ENCODE measurements around the gene DNAJC4. TPM values are rescaled to one million over a fixed set of nuclear protein-coding genes. Genes with fewer than 3 reads are reported as not detected.
"Not testable (repeated sequence)": the region's sequence is repeated elsewhere in the genome, so short reads cannot be mapped to it uniquely, and the experiment has no call there.

DNAJC4 gene
- total and polyA plus RNA-seq, 9 donors: 25.0 to 69.1 (median 43.1) TPM

DNA sequence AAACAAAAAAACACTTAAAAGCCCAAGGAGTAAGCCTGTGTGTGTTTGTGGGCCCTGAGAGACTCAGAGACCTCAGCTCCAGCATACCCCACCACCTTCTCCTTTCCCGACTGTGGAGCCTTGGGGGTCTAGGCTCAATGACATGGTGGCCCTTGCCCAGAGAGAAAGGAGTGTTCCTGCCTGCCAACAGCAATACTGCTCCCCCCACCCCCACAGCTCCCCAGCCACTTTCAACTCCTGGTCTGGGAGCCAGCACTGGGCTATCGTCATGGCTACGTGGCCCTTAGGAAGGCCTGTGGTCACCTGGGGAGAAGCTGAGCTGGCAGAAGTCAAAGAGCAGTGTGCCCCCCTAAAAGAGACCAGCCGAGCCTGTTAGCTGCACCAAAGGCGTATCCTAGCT, 13.8 kb downstream of the DNAJC4 start:
- no peaks in the 10 kb centered on the region for H3K27me3 ChIP-seq
- intact Hi-C loops (cut with DNase I): loop anchor here in 1 of 4 donors (5.0 kb wide), 1 partner anchor 63 kb away; the partner anchor contains the start of gene ESRRA
- no peak overlapping the region for H3K27ac ChIP-seq
- no peaks in the 10 kb centered on the region for H3K36me3 ChIP-seq
- DNase-seq: no peak
- no peaks in the 10 kb centered on the region for H3K9me3 ChIP-seq
- TF ChIP-seq, protein P1, sequence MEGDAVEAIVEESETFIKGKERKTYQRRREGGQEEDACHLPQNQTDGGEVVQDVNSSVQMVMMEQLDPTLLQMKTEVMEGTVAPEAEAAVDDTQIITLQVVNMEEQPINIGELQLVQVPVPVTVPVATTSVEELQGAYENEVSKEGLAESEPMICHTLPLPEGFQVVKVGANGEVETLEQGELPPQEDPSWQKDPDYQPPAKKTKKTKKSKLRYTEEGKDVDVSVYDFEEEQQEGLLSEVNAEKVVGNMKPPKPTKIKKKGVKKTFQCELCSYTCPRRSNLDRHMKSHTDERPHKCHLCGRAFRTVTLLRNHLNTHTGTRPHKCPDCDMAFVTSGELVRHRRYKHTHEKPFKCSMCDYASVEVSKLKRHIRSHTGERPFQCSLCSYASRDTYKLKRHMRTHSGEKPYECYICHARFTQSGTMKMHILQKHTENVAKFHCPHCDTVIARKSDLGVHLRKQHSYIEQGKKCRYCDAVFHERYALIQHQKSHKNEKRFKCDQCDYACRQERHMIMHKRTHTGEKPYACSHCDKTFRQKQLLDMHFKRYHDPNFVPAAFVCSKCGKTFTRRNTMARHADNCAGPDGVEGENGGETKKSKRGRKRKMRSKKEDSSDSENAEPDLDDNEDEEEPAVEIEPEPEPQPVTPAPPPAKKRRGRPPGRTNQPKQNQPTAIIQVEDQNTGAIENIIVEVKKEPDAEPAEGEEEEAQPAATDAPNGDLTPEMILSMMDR (IDR thresholded peaks at IDR 0.05): no peak
- no peak for TF ChIP-seq POLR2A (IDR thresholded peaks at IDR 0.05)
- no peak for TF ChIP-seq EP300 (IDR thresholded peaks at IDR 0.05)
- H3K4me1 ChIP-seq (ENCODE audit: insufficient read depth): peaks cover 14% of the 10 kb centered on the region
- no peak overlapping the region for H3K4me3 ChIP-seq
- 43 to 58% (median 49%) methylated on average over 5 of the region's 5 CpGs for WGBS, 3 donors

DNA sequence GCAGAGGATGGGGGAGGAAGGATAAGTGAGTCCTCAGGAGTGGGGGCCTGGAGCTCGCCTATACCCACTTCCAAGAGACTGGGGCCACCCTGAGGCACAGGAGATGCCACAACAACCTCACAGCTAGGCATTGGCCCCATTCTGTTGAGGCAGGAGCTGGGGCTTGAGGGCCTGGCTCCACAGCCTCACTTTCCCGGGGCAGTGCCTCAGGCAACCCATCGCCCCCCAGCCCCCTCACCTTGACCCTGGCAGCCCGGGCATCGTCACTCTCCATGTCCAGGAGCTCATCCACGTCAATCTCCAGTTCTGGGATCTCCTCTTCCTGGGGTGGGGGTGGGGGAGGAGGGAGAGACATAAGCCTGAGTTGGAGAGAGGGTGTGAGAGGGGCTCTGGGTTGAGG, 14.6 kb downstream of the DNAJC4 start:
- no peak for DNase-seq
- Histone ChIP-seq H3K4me1 (ENCODE audit: insufficient read depth) (peaks cover 14% of the 10 kb centered on the region), H3K27me3 (no peaks in the 10 kb centered on the region), H3K36me3 (no peaks in the 10 kb centered on the region), H3K9me3 (no peaks in the 10 kb centered on the region), H3K4me3 (no peak overlapping the region), H3K27ac (peak overlapping the region; percentile 41 to 60)
- intact Hi-C loops (cut with DNase I): loop anchor here in 1 of 4 donors (5.0 kb wide), 1 partner anchor 62 kb away; the partner anchor contains the start of gene ESRRA
- 14 to 21% (median 18%) methylated on average over 5 to 6 of the region's 6 CpGs for WGBS, 3 donors
- no peak for TF ChIP-seq POLR2A (IDR thresholded peaks at IDR 0.05)
- TF ChIP-seq EP300 (IDR thresholded peaks at IDR 0.05): no peak
- TF ChIP-seq, protein P1 (IDR thresholded peaks at IDR 0.05): no peak

DNA sequence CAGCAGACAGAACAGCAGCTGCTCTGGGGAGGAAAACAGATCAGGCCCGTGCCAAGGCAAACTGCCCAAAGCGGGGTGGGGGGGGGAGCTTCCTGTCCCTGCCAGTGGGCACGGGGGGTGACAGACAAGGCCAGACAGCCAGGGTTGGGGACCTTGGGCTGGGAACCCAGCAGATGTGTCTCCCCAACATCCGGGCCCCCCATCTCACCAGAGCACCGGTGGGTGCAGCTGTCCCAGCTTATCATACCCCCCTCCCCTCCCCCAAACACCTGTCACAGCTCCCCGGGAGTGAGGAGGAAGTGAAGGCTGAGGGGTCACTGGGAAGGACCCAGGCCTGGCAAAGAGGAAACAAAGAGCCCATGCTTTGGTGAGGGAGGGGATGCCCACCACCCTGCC, 15.1 kb downstream of the DNAJC4 start:
- intact Hi-C loops (cut with DNase I): no loop called here
- no peaks in the 10 kb centered on the region for H3K27me3 ChIP-seq
- H3K4me1 ChIP-seq (ENCODE audit: insufficient read depth): peaks cover 12% of the 10 kb centered on the region
- no peak for TF ChIP-seq EP300 (IDR thresholded peaks at IDR 0.05)
- no peak for TF ChIP-seq POLR2A (IDR thresholded peaks at IDR 0.05)
- TF ChIP-seq, protein P1 (IDR thresholded peaks at IDR 0.05): no peak
- H3K9me3 ChIP-seq: no peaks in the 10 kb centered on the region
- WGBS, 3 donors: 4 to 7% (median 6%) methylated on average over 6 of the region's 6 CpGs
- H3K36me3 ChIP-seq: no peaks in the 10 kb centered on the region
- H3K4me3 ChIP-seq: peak overlapping the region; percentile 64
- peak; percentile 57 to 77 (median 70) for DNase-seq
- peak overlapping the region; percentile 41 to 60 for H3K27ac ChIP-seq

DNA sequence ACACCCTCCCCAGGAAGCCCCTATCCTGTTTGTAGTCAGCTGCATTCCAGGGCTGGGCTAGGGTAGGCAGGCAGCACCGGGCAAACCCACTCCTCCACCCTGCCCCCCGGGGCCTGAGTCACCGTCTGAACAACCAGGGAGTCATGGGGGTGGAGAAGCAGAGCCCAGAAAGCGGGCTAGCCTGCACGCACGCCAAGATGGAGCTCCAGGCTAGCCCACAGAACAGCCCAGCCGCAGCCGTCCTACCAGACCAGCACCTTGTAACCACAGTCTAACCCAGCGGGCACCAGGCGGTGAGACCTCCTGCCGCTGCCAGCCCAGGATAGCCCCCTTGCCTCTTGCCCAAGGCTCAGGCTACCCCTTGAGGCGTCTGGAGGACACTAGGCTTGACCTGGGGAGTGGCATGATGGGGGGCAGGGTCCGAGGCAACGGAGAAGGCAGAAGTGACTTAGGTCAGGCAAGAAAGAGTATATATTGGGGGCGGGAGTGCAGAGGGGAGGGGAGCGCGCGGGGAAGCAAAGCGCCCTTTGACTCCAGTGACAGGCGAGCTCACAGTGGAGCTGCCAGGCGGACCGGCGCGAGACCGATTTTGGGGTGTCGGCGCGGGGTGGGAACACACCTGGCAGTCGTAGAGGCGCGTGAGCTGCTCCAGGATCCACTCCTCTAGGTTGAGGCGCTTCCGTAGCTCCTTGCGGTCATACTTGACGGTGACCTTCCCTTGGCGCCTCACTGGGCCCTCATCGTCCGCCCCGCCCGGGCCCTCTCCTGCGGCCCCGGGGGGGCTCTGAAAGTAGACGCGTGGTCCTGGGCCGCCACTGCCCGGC, 15.7 kb downstream of the DNAJC4 start:
- Histone ChIP-seq H3K4me3 (peak overlapping the region; percentile 64), H3K27ac (peak overlapping the region; percentile 41 to 60), H3K36me3 (no peaks in the 10 kb centered on the region), H3K9me3 (no peaks in the 10 kb centered on the region), H3K4me1 (ENCODE audit: insufficient read depth) (peaks cover 16% of the 10 kb centered on the region), H3K27me3 (no peaks in the 10 kb centered on the region)
- DNase-seq: peak; percentile 73 to 78 (median 73)
- WGBS, 3 donors: 1 to 2% (median 1%) methylated on average over 37 to 46 of the region's 46 CpGs
- intact Hi-C loops (cut with DNase I): no loop called here
- TF ChIP-seq, protein P1 (IDR thresholded peaks at IDR 0.05): no peak
- TF ChIP-seq EP300 (IDR thresholded peaks at IDR 0.05): no peak

DNA sequence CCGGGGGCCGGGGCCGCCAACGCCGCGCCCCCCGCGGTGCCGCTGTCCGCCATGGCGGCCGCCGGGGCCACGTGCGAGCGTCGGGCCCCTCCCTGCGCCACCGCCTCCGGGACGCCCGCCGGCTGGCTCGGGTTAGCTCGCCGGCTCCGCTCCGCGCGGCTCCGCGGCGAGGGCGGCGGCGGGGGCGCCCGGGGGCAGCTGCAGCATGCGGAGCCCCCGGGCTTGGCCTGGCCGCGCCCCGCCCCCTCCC, 16.2 kb downstream of the DNAJC4 start:
- DNase-seq; H3K36me3 ChIP-seq; H3K27ac ChIP-seq; intact Hi-C loops (cut with DNase I); H3K27me3 ChIP-seq; H3K9me3 ChIP-seq: not testable (repeated sequence)
- Histone ChIP-seq H3K4me1 (ENCODE audit: insufficient read depth) (peaks cover 16% of the 10 kb centered on the region), H3K4me3 (peak overlapping the region; percentile 64)
- 0 to 3% (median 0%) methylated on average over 11 to 41 of the region's 43 CpGs for WGBS, 3 donors

All from ovary (tissue), 9 donors.